Measurements from ENCODE around the gene ADCY4.

ADCY4 gene

GRCh38 chr14:24314377-24315193, 20.3 kb downstream of the ADCY4 start:
- DNase-seq = no peak

GRCh38 chr14:24313913-24314312, 21.0 kb downstream of the ADCY4 start:
- no peak for DNase-seq

GRCh38 chr14:24312736-24313507, 21.9 kb downstream of the ADCY4 start:
- DNase-seq = peak; percentile 12

- peak; percentile 12 for DNase-seq
Observed at GRCh38 chr14:24311837-24312615, 22.8 kb downstream of the ADCY4 start.

- peak; percentile 62 for DNase-seq
Observed at GRCh38 chr14:24310646-24311604, 23.9 kb downstream of the ADCY4 start, which contains the start of gene LTB4R. LTB4R (plus strand) TSS chr14:24311502; CDS start chr14:24315652, 4,150 bp downstream.

- DNase-seq = no peak
Observed at GRCh38 chr14:24310265-24310645, 24.6 kb downstream of the ADCY4 start.

GRCh38 chr14:24309538-24310264, 25.2 kb downstream of the ADCY4 start, which contains the start of gene LTB4R2:
LTB4R2 (plus strand) TSS chr14:24310140; CDS start chr14:24310665, 525 bp downstream.
- no peak for DNase-seq

- no peak for DNase-seq
Observed at GRCh38 chr14:24308342-24309124, 26.3 kb downstream of the ADCY4 start.

GRCh38 chr14:24307575-24308341, 27.1 kb downstream of the ADCY4 start, which contains the start of gene CIDEB:
CIDEB (minus strand) TSS chr14:24307977; CDS start chr14:24307858, 119 bp downstream.
- no peak for DNase-seq

GRCh38 chr14:24307156-24307574, 27.7 kb downstream of the ADCY4 start:
- no peak for DNase-seq

GRCh38 chr14:24304019-24304387, 30.9 kb downstream of the ADCY4 start:
- DNase-seq = no peak

- no peak for DNase-seq
Observed at GRCh38 chr14:24300326-24300980, 34.4 kb downstream of the ADCY4 start.

GRCh38 chr14:24299255-24300191, 35.3 kb downstream of the ADCY4 start, which contains the start of the genes DHRS1 and NOP9:
DHRS1 (minus strand) TSS chr14:24299780; CDS start chr14:24299106, 674 bp downstream.
NOP9 (plus strand) TSS chr14:24299850; CDS start chr14:24299955, 105 bp downstream.
- DNase-seq = peak; percentile 92

GRCh38 chr14:24298892-24299254, 36.0 kb downstream of the ADCY4 start:
- no peak for DNase-seq

- no peak for DNase-seq
Observed at GRCh38 chr14:24297190-24297964, 37.5 kb downstream of the ADCY4 start.

- peak; percentile 37 for DNase-seq
Observed at GRCh38 chr14:24296341-24297157, 38.3 kb downstream of the ADCY4 start.
